Endothelial cell of umbilical vein (primary cell): ENCODE data around the gene TECTB. TPM values are rescaled to one million over a fixed set of nuclear protein-coding genes. Genes with fewer than 3 reads are reported as not detected.

Experiments
- Bru-seq: library from RNA; stranded (reverse); fragments of 400-500 nt; gene quantifications from one replicate; lab custom pipeline; 2021; lab: Mats Ljungman, UMichigan
- BruChase-seq, 2 experiments: library from RNA; stranded (reverse); fragments of 400-500 nt; gene quantifications; one replicate each; lab custom pipeline; 2021; lab: Mats Ljungman, UMichigan
- BruUV-seq: library from RNA; stranded (reverse); fragments of 400-500 nt; replicated peaks from 2 replicates; lab custom pipeline; 2021; lab: Mats Ljungman, UMichigan
- CTCF ChIA-PET: fragments of 300-600, 350-600 bp; sonication (Branson Sonifier 250); formaldehyde crosslinking; loops from one replicate; lab custom pipeline; 2021; ENCODE audit warnings: antibody characterized with exemption, inconsistent platforms; lab: Charles Lee
- POLR2A ChIA-PET: fragments of 300-600, 350-600 bp; sonication (Branson Sonifier 250); formaldehyde crosslinking; loops from one replicate; lab custom pipeline; 2021; ENCODE audit warnings: antibody characterized with exemption, inconsistent platforms; lab: Charles Lee
- DNase-seq: peaks from one replicate; pipeline ENCODE4 v3.0.0-alpha.2; 2011; ENCODE audit warnings: low read depth, low spot score
- FAIRE-seq: peaks from 2 replicates; lab custom pipeline; 2011; peaks lifted over from hg19 to GRCh38; lab: Jason Lieb, UNC
- H2AFZ ChIP-seq: 2 replicates; pipeline ENCODE4 v1.6.0; 2012; ENCODE audit warnings: low read depth, low read length, control low read depth, inconsistent platforms
- H3K27ac ChIP-seq: 2 replicates; pipeline ENCODE4 v1.5.1; 2011; ENCODE audit warnings: low read depth, mild to moderate bottlenecking, control low read depth, low read length, moderate library complexity; ENCODE audit not compliant: insufficient read depth
- H3K27me3 ChIP-seq, 2 experiments: 2 replicates each; pipeline versions ENCODE4 v1.6.0 to v1.6.1; 2011; ENCODE audit warnings: low read length in 2 of 2, mixed read lengths in 1 of 2; ENCODE audit not compliant: control insufficient read depth in 2 of 2, insufficient read depth in 2 of 2
- H3K36me3 ChIP-seq, 2 experiments: 2 replicates in 1 of 2; 3 replicates in 1 of 2; pipeline ENCODE4 v1.5.1; 2011; ENCODE audit warnings: low read length in 2 of 2, mild to moderate bottlenecking in 1 of 2, moderate library complexity in 1 of 2; ENCODE audit not compliant: control insufficient read depth in 2 of 2, insufficient read depth in 2 of 2; ENCODE audit errors: extremely low read depth in 1 of 2
- H3K4me1 ChIP-seq: 3 replicates; pipeline ENCODE4 v1.5.1; 2011; ENCODE audit warnings: mild to moderate bottlenecking, low read length; ENCODE audit not compliant: control insufficient read depth, insufficient read depth; ENCODE audit errors: extremely low read depth
- H3K4me2 ChIP-seq: 2 replicates; pipeline ENCODE4 v1.6.1; 2011; ENCODE audit warnings: low read length, control low read depth, mixed read lengths; ENCODE audit not compliant: insufficient read depth
- H3K4me3 ChIP-seq, 3 experiments: fragments of 200-600 bp in 1 of 3; sonication (generic), shearing (Covaris generic) in 1 of 3; replicated peaks in 1 of 3; 2 replicates each; pipeline ENCODE4 v1.5.1; 2011 to 2016; ENCODE audit warnings: control low read depth in 3 of 3, low read length in 3 of 3, mild to moderate bottlenecking in 2 of 3, inconsistent platforms in 1 of 3, low read depth in 1 of 3, moderate library complexity in 1 of 3; ENCODE audit not compliant: insufficient read depth in 1 of 3
- H3K79me2 ChIP-seq: 2 replicates; pipeline ENCODE4 v1.6.0; 2012; ENCODE audit warnings: low read length, inconsistent platforms; ENCODE audit not compliant: control insufficient read depth, insufficient read depth
- H3K9ac ChIP-seq: replicated peaks from 2 replicates; pipeline ENCODE3; 2011; ENCODE audit warnings: low read length, control low read depth; ENCODE audit not compliant: insufficient read depth; ENCODE audit errors: extremely low read depth
- H3K9me1 ChIP-seq: replicated peaks from 3 replicates; pipeline ENCODE4 v1.6.0; 2011; ENCODE audit warnings: mild to moderate bottlenecking, low read length; ENCODE audit not compliant: control insufficient read depth, insufficient read depth; ENCODE audit errors: extremely low read depth
- H3K9me3 ChIP-seq: replicated peaks from 2 replicates; pipeline ENCODE4 v1.5.1; 2012; ENCODE audit warnings: low read length, inconsistent platforms; ENCODE audit not compliant: control insufficient read depth, insufficient read depth
- H4K20me1 ChIP-seq: replicated peaks from 2 replicates; pipeline ENCODE3; 2011; ENCODE audit warnings: mild to moderate bottlenecking, low read length; ENCODE audit not compliant: control insufficient read depth, insufficient read depth; ENCODE audit errors: extremely low read depth
- CTCF ChIP-seq, 2 donors: IDR thresholded peaks; 1 replicate in 1 of 2; 2 replicates in 1 of 2; pipeline ENCODE4 v1.5.1; 2011; ENCODE audit warnings: low read length in 2 of 2, mild to moderate bottlenecking in 2 of 2, moderate library complexity in 2 of 2, control low read depth in 1 of 2, inconsistent platforms in 1 of 2, low read depth in 1 of 2; ENCODE audit not compliant: insufficient read depth in 1 of 2; ENCODE audit errors: extremely low read depth in 1 of 2
- EZH2 ChIP-seq: IDR thresholded peaks from 2 replicates; pipeline ENCODE4 v1.6.1; 2012; ENCODE audit warnings: borderline replicate concordance, low read depth, mild to moderate bottlenecking, moderate library complexity, low read length, inconsistent platforms; ENCODE audit not compliant: severe bottlenecking
- FOS ChIP-seq: IDR thresholded peaks from 2 replicates; pipeline ENCODE4 v1.6.1; 2011; ENCODE audit warnings: mild to moderate bottlenecking, low read length, moderate library complexity, borderline replicate concordance; ENCODE audit not compliant: insufficient read depth
- GATA2 ChIP-seq: IDR thresholded peaks from 2 replicates; pipeline ENCODE4 v1.7.0; 2011; ENCODE audit warnings: low read depth, mild to moderate bottlenecking, moderate library complexity, mixed read lengths, low read length; ENCODE audit not compliant: insufficient read length, insufficient read depth
- JUN ChIP-seq: IDR thresholded peaks from 2 replicates; pipeline ENCODE4 v1.6.1; 2011; ENCODE audit warnings: borderline replicate concordance, low read depth; ENCODE audit not compliant: insufficient read length, insufficient read depth
- MYC ChIP-seq: IDR thresholded peaks from one replicate; pipeline ENCODE4 v1.6.1; 2011; ENCODE audit warnings: mild to moderate bottlenecking, low read depth, low read length
- POLR2A ChIP-seq: IDR thresholded peaks from 2 replicates; pipeline ENCODE4 v1.6.1; 2012; ENCODE audit warnings: low read depth, mild to moderate bottlenecking, control low read depth, low read length
- POLR2AphosphoS5 ChIP-seq: IDR thresholded peaks from 2 replicates; pipeline ENCODE4 v1.6.1; 2012; ENCODE audit warnings: low read depth, mild to moderate bottlenecking, control low read depth, low read length, moderate library complexity; ENCODE audit not compliant: insufficient read depth
- dilution Hi-C: fragments of 300-500 bp; cut with MboI; formaldehyde crosslinking; loops from one replicate; pipeline ENCODE4 v1.15.0; 2019; ENCODE audit warnings: low sequenced_read_pairs; ENCODE audit not compliant: extremely low pct_ligation_motif_present
- intact Hi-C: fragments of 100-400 bp; cut with micrococcal nuclease; formaldehyde crosslinking; loops from one replicate; pipeline ENCODE4 v1.10.0; 2022
- long read RNA-seq: library from polyadenylated mRNA; stranded (forward); transcript quantifications from one replicate; pipeline ENCODE4 v2.0.0, GENCODE V29; 2021
- polyA minus RNA-seq, 3 experiments: library from RNA; depleted of rRNA, polyadenylated mRNA; stranded (reverse); fragments of >200 nt; gene quantifications; 1 replicate in 1 of 3; 2 replicates in 2 of 3; pipeline ENCODE4 v1.2.3, GENCODE V29; 2011
- polyA plus RNA-seq, 4 experiments: library from polyadenylated mRNA; depleted of rRNA in 3 of 4; stranded (reverse) in 3 of 4; unstranded in 1 of 4; fragments of >200 nt; gene quantifications; 2 replicates each; pipeline versions ENCODE4 v1.2.1 to v1.2.3, GENCODE V29; 2011 to 2012; ENCODE audit warnings: missing spikeins in 1 of 4
- total RNA-seq: library from RNA; stranded (reverse); gene quantifications from 2 replicates; pipeline ENCODE4 v1.2.3, GENCODE V29; 2021
- TF ChIP-seq, protein P1 (sequence below): IDR thresholded peaks from 2 replicates; pipeline ENCODE4 v1.6.1; 2011; ENCODE audit not compliant: insufficient read depth, insufficient read length

The TECTB gene
- not detected in 2 replicates for total RNA-seq
- polyA plus RNA-seq = not detected in 2 replicates
- polyA plus RNA-seq (2011; cell fraction: cytosol; rRNA removed) = not detected in 2 replicates
- polyA plus RNA-seq (2011; cell fraction: nucleus; rRNA removed) = not detected in 2 replicates
- polyA plus RNA-seq (2012) = not detected in 2 replicates
- not detected in 2 replicates for polyA minus RNA-seq
- not detected for polyA minus RNA-seq (2011; cell fraction: cytosol; rRNA and poly(A)+ RNA removed)
- not detected in 2 replicates for polyA minus RNA-seq (2011; cell fraction: nucleus; rRNA and poly(A)+ RNA removed)
- Bru-seq, nascent RNA = not detected
- not detected for BruChase-seq, experiment 1, labeled RNA remaining after a 6-hour chase
- BruChase-seq, experiment 2, labeled RNA remaining after a 2-hour chase = not detected
- long read RNA-seq = 0 reads

GRCh38 chr10:112283100-112283499 is at the start of gene TECTB:
TECTB (plus strand) TSS chr10:112283400; CDS start chr10:112283735, 335 bp downstream.
- no peaks in the 10 kb centered on the region for H3K4me1 ChIP-seq
- H3K27ac ChIP-seq = no peak within 1 kb of the TSS
- H3K9ac ChIP-seq = no peak within 1 kb of the TSS
- no peaks in the 10 kb centered on the region for H3K9me3 ChIP-seq
- H3K4me2 ChIP-seq = no peak within 1 kb of the TSS
- H3K27me3 ChIP-seq = no peaks in the 10 kb centered on the region
- H3K4me3 ChIP-seq = no peak within 1 kb of the TSS
- no peak within 1 kb of the TSS for H2AFZ ChIP-seq
- dilution Hi-C loops = no loop called here
- POLR2A ChIA-PET = no interaction called here
- no peaks in the 10 kb centered on the region for H3K9me1 ChIP-seq
- no peak for DNase-seq
- no TSS peak for BruUV-seq
- H3K36me3 ChIP-seq = no peaks in the 10 kb centered on the region
- H4K20me1 ChIP-seq = no peaks in the 10 kb centered on the region
- no peak for TF ChIP-seq CTCF (IDR thresholded peaks at IDR 0.05; ENCODE audit: extremely low read depth in 1 of 2, insufficient read depth in 1 of 2, low read depth in 1 of 2, low read length in 2 of 2)
- no peak for TF ChIP-seq POLR2A
- TF ChIP-seq, protein P1, sequence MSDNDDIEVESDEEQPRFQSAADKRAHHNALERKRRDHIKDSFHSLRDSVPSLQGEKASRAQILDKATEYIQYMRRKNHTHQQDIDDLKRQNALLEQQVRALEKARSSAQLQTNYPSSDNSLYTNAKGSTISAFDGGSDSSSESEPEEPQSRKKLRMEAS = no peak
- no peak for TF ChIP-seq JUN
- TF ChIP-seq MYC = no peak
- TF ChIP-seq FOS = no peak
- TF ChIP-seq EZH2 = no peak
- no peak for TF ChIP-seq GATA2
- no peak for TF ChIP-seq POLR2AphosphoS5
- intact Hi-C loops = no loop called here
- FAIRE-seq = no peak
- CTCF ChIA-PET = no interaction called here
- H3K79me2 ChIP-seq = no peaks in the 10 kb centered on the region
